Hepatocyte (in vitro differentiated cells): ENCODE results near the gene USE1. TPM values are rescaled to one million over a fixed set of nuclear protein-coding genes. Genes with fewer than 3 reads are reported as not detected.
A peak's percentile ranks its signal among the peaks of the same experiment; 100 is the strongest.

ENCODE experiments used
- DNase-seq: peaks from one replicate; pipeline ENCODE4 v3.0.0-alpha.2; 2016; ENCODE audit warnings: low spot score
- H2AFZ ChIP-seq: fragments of 200-600 bp; sonication (generic); 2 replicates; pipeline ENCODE4 v1.6.0; 2016; ENCODE audit warnings: antibody characterized with exemption, mild to moderate bottlenecking
- H3K27ac ChIP-seq: fragments of 200-600 bp; sonication (generic); 2 replicates; pipeline ENCODE4 v1.5.1; 2016; ENCODE audit warnings: mild to moderate bottlenecking
- H3K27me3 ChIP-seq: fragments of 200-600 bp; sonication (generic); 2 replicates; pipeline ENCODE4 v1.6.1; 2016
- H3K36me3 ChIP-seq: fragments of 200-600 bp; sonication (generic); replicated peaks from 2 replicates; pipeline ENCODE4 v1.5.1; 2016; ENCODE audit warnings: low read depth; ENCODE audit not compliant: insufficient read depth
- H3K4me1 ChIP-seq: fragments of 200-600 bp; sonication (generic); 2 replicates; pipeline ENCODE4 v1.5.1; 2016; ENCODE audit warnings: mild to moderate bottlenecking, moderate library complexity; ENCODE audit not compliant: insufficient read depth
- H3K4me2 ChIP-seq: fragments of 200-600 bp; sonication (generic); 2 replicates; pipeline ENCODE4 v1.6.0; 2016
- H3K4me3 ChIP-seq: fragments of 200-600 bp; sonication (generic); 2 replicates; pipeline ENCODE4 v1.5.1; 2016; ENCODE audit warnings: mild to moderate bottlenecking
- H3K79me2 ChIP-seq: fragments of 200-600 bp; sonication (generic); 2 replicates; pipeline ENCODE4 v1.6.0; 2017; ENCODE audit warnings: mild to moderate bottlenecking
- H3K9me2 ChIP-seq: fragments of 200-600 bp; sonication (generic); replicated peaks from 2 replicates; pipeline ENCODE4 v1.6.0; 2017; ENCODE audit warnings: mild to moderate bottlenecking; ENCODE audit not compliant: insufficient read depth
- H3K9me3 ChIP-seq: fragments of 200-600 bp; sonication (generic); 2 replicates; pipeline ENCODE4 v1.5.1; 2016; ENCODE audit warnings: low read depth, mild to moderate bottlenecking
- H4K20me1 ChIP-seq: fragments of 200-600 bp; sonication (generic); 2 replicates; pipeline ENCODE4 v1.6.0; 2016; ENCODE audit warnings: mild to moderate bottlenecking; ENCODE audit not compliant: insufficient read depth, poor library complexity, severe bottlenecking
- EZH2 ChIP-seq: fragments of 200-600 bp; sonication (generic); IDR thresholded peaks from 2 replicates; pipeline ENCODE4 v1.6.1; 2016; ENCODE audit warnings: antibody characterized with exemption, mild to moderate bottlenecking, borderline replicate concordance
- EZH2phosphoT487 ChIP-seq: fragments of 200-600 bp; sonication (generic); IDR thresholded peaks from one replicate; pipeline ENCODE4 v1.6.1; 2018; ENCODE audit warnings: antibody characterized with exemption, mild to moderate bottlenecking, low read depth, moderate library complexity; ENCODE audit not compliant: unreplicated experiment, severe bottlenecking
- WGBS: methylation state at CpG from one replicate; pipeline ENCODE4 v1.1.6; 2016; ENCODE audit warnings: low lambda C conversion rate; ENCODE audit errors: missing lambda C conversion rate; 5-methylcytosine and 5-hydroxymethylcytosine counted together
- polyA plus RNA-seq: library from polyadenylated mRNA; unstranded; fragments of >200 nt; fragmentation: Nextera tagmentation; extraction: Ambion mirVana; gene quantifications from 2 replicates; pipeline ENCODE4 v1.2.1, GENCODE V29; 2016
- total RNA-seq: library from RNA; depleted of rRNA; stranded (reverse); fragments of >200 nt; gene quantifications from 2 replicates; pipeline ENCODE4 v1.2.3, GENCODE V29; 2014
- TF ChIP-seq, protein P1 (sequence below): fragments of 200-600 bp; sonication (generic); IDR thresholded peaks from 2 replicates; pipeline ENCODE4 v1.5.1; 2016; ENCODE audit warnings: antibody characterized with exemption, mild to moderate bottlenecking; ENCODE audit not compliant: poor library complexity

USE1 gene
- total and polyA plus RNA-seq, 2 experiments from 2014 or later: 26.9 to 46.7 TPM

DNA sequence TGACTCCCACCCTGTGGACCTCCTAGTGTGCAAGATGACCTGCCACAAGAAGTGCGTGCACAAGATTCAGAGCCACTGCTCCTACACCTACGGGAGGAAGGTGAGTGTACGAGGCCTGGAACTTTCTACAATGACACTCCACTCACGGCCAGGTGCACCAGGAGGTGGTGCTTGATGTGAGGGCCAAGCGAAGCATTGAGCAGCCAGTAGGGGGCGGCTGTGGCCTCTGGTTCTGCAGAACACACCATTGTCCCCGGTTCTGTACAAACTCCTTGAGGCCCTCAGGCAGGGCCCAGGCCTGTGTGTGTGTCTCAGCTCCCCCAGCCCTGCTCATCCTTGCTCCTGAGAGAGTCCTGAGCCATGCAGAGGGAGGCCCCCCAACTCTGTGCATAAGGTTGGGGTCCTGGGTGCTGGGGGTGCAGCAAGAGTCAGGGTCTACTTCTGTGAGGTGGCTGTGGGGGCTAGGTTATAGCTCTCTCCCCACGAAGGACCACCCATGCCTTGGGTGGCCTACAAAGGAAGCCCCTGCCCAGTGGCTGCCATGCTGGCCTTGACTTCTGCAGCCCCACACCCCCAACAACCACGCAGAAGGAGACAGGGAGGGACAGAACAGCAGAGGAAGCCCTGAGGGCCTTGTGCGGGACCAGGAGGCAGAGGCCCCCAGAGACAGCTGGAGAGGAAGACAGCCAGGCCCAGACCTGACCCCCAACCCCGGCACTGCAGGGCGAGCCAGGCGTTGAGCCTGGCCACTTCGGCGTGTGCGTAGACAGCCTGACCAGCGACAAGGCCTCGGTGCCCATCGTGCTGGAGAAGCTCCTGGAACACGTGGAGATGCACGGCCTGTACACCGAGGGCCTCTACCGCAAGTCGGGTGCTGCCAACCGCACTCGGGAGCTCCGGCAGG is 9.7 kb upstream of the USE1 start:
- no peaks in the 10 kb centered on the region for H3K79me2 ChIP-seq
- H3K9me3 ChIP-seq: no peaks in the 10 kb centered on the region
- H3K4me2 ChIP-seq: no peak overlapping the region
- no peaks in the 10 kb centered on the region for H3K4me1 ChIP-seq
- H3K27ac ChIP-seq: no peak overlapping the region
- no peaks in the 10 kb centered on the region for H4K20me1 ChIP-seq
- TF ChIP-seq, protein P1, sequence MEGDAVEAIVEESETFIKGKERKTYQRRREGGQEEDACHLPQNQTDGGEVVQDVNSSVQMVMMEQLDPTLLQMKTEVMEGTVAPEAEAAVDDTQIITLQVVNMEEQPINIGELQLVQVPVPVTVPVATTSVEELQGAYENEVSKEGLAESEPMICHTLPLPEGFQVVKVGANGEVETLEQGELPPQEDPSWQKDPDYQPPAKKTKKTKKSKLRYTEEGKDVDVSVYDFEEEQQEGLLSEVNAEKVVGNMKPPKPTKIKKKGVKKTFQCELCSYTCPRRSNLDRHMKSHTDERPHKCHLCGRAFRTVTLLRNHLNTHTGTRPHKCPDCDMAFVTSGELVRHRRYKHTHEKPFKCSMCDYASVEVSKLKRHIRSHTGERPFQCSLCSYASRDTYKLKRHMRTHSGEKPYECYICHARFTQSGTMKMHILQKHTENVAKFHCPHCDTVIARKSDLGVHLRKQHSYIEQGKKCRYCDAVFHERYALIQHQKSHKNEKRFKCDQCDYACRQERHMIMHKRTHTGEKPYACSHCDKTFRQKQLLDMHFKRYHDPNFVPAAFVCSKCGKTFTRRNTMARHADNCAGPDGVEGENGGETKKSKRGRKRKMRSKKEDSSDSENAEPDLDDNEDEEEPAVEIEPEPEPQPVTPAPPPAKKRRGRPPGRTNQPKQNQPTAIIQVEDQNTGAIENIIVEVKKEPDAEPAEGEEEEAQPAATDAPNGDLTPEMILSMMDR: peak; percentile 57
- TF ChIP-seq EZH2phosphoT487 (no peak), EZH2 (no peak)
- no peaks in the 10 kb centered on the region for H3K9me2 ChIP-seq
- no peak overlapping the region for H3K4me3 ChIP-seq
- no peaks in the 10 kb centered on the region for H3K36me3 ChIP-seq
- WGBS: 85% methylated on average over 27 of the region's 27 CpGs
- no peak overlapping the region for H2AFZ ChIP-seq
- H3K27me3 ChIP-seq: no peaks in the 10 kb centered on the region
- peak; percentile 77 for DNase-seq

DNA sequence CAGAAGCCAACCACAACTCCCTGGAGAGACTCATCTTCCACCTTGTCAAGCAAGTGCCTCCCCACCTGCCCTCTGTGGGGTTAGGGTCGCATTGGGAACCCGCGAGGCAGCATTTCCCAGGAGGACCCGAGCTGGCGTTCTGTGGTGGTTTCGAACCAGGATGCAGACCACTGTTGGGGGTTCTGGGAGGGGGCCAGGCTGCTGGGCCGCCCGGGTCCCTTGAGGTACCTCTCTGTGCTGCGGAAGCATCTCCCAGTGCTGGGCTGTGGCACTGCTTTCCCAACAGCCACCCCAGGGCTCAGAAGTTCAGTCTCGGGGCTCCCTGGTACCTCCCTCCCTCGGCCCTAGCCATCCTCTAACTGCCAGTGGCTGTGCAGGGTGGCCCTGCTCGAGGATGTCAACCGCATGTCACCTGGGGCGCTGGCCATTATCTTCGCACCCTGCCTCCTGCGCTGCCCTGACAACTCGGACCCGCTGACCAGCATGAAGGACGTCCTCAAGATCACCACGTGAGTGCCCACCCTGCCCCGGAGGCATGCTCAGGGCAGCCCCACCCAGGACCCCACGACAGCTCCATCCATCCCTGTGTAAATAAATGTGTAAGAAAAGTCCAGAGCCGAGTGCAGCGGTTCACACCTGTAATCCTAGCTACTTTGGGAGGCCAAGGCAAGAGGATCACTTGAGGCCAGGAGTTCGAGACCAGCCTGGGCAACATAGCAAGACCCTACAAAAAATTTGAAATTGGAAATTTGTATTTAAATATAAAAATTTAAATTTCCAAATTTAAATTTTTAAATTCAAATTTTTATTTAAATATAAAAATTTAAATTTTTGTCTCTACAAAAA is 8.2 kb upstream of the USE1 start:
- Histone ChIP-seq H3K27me3 (no peaks in the 10 kb centered on the region), H3K4me3 (no peak overlapping the region), H2AFZ (no peak overlapping the region), H3K79me2 (no peaks in the 10 kb centered on the region), H3K4me1 (no peaks in the 10 kb centered on the region), H3K27ac (no peak overlapping the region), H4K20me1 (no peaks in the 10 kb centered on the region), H3K9me3 (no peaks in the 10 kb centered on the region), H3K4me2 (no peak overlapping the region), H3K36me3 (no peaks in the 10 kb centered on the region), H3K9me2 (no peaks in the 10 kb centered on the region)
- peak; percentile 2 for DNase-seq
- TF ChIP-seq EZH2: no peak
- TF ChIP-seq, protein P1: no peak
- TF ChIP-seq EZH2phosphoT487: no peak
- WGBS: 95% methylated on average over 25 of the region's 25 CpGs

DNA sequence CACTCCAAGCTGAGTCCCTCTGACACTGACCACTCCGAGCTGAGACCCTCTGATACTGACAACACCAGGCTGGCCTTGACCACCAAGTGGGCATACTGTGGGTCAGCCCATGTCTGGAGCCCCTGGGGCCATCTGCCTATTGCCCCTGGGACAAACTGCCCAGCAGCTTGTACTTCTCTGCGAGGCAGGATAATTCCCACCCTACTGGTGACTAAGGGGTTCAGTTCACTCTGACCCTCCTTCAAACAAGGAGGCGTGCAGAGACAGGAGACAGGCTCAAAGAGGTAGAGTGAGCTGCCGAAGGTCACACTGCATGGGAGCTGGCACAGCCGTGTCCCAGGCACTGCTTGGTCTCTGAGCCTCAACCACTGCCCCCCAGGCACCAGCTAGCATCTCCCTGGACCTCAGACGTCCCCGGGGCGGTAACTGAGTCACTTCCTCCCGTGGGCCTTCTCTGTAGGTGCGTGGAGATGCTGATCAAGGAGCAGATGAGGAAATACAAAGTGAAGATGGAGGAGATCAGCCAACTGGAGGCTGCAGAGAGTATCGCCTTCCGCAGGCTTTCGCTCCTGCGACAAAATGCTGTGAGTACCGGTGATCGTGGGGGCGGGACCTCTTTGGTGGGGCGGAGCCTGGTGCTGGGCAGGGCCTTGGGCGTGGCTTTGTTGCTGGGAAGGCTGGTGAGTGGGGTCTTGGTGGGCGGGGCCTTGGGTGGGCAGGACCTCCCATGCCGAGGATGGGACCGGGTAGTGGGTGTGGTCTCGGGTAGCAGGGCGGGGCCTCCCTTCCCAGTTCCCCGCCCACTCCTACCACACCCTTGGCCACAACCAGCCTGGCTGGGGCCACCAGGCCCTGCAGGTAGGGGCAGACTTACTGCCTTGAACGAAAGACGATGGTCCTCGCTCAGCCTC is 5.8 kb upstream of the USE1 start:
- H3K36me3 ChIP-seq: no peaks in the 10 kb centered on the region
- peaks cover 1% of the 10 kb centered on the region for H3K4me1 ChIP-seq
- H4K20me1 ChIP-seq: no peaks in the 10 kb centered on the region
- peak; percentile 16 for DNase-seq
- TF ChIP-seq EZH2 (no peak), EZH2phosphoT487 (no peak)
- H3K4me2 ChIP-seq: no peak overlapping the region
- H3K27ac ChIP-seq: no peak overlapping the region
- H2AFZ ChIP-seq: no peak overlapping the region
- 84% methylated on average over 25 of the region's 28 CpGs for WGBS
- H3K27me3 ChIP-seq: no peaks in the 10 kb centered on the region
- no peaks in the 10 kb centered on the region for H3K9me3 ChIP-seq
- peaks cover 2% of the 10 kb centered on the region for H3K79me2 ChIP-seq
- no peaks in the 10 kb centered on the region for H3K9me2 ChIP-seq
- no peak overlapping the region for H3K4me3 ChIP-seq
